ENCODE data around the gene NUDC. TPM values are rescaled to one million over a fixed set of nuclear protein-coding genes. Genes with fewer than 3 reads are reported as not detected.
A peak's percentile ranks its signal among the peaks of the same experiment; 100 is the strongest.

NUDC gene
- total and polyA plus RNA-seq, 2 of the 13 experiments (the other 11 are each of a cell fraction or from before 2014, with no cell fraction given): 34.7 to 104 TPM

DNA sequence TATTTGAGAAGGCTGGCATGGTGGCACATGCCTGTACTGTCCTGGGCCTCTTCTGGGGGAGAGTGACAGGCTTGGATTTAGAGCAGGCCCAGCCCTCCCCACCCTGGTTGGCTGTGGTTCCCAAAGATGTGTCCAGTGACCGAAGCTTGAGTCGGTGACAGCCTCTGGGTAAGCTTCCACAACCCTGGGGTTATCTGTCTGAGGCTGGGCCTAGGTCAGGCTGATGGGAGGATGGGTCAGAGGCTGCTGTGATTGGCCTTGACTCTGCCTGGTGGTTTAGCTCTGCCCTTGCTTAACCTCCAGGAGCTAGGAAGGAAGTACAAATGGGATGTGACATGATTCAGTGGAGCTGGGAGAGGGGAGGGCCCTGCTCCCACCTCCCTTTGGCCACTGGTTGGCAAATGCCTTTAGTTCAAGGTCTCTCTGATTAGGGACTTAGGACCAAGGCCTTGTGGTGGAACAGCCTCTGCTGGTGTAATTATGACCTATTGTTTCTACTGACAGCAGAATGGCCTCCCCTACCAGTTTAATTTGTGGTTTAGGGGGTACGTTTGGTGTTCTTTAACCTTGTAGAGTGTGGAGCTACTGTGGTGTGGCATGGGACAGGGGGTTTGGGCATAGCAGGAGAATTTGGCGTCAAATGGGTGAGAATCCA lies 16.6 kb downstream of the NUDC start (continued):
- TF ChIP-seq NR2F1 (CRISPR knock-in tag; IDR thresholded peaks at IDR 0.05) (peak; percentile 87 to 90), GABPA (IDR thresholded peaks at IDR 0.05; ENCODE audit: low read depth, low read length) (no peak), GABPA (CRISPR knock-in tag; IDR thresholded peaks at IDR 0.05; ENCODE audit: low read depth) (peak; percentile 73), SKI (IDR thresholded peaks at IDR 0.05; ENCODE audit: partially characterized antibody) (peak; percentile 98), JDP2 (CRISPR knock-in tag; IDR thresholded peaks at IDR 0.05; ENCODE audit: borderline replicate concordance) (no peak), RXRB (CRISPR knock-in tag; IDR thresholded peaks at IDR 0.05; ENCODE audit: borderline replicate concordance) (peak; percentile 99), MTA3 (CRISPR knock-in tag; IDR thresholded peaks at IDR 0.05) (no peak), ZNF343 (CRISPR knock-in tag; IDR thresholded peaks at IDR 0.05) (no peak; the same call in 1 of the 2 replicates), ZNF589 (CRISPR knock-in tag; conservative IDR thresholded peaks at IDR 0.05) (no peak), THAP11 (CRISPR knock-in tag; IDR thresholded peaks at IDR 0.05) (peak; percentile 76), TGIF2 (CRISPR knock-in tag; IDR thresholded peaks at IDR 0.05) (peak; percentile 64), ZFP36L1 (CRISPR knock-in tag; IDR thresholded peaks at IDR 0.05) (peak; percentile 74; the same call in 1 of the 2 replicates), ZNF225 (CRISPR knock-in tag; IDR thresholded peaks at IDR 0.05) (no peak), ZFYVE20 (CRISPR knock-in tag; IDR thresholded peaks at IDR 0.05; ENCODE audit: borderline replicate concordance, low read depth) (no peak), ZNF670 (CRISPR knock-in tag; IDR thresholded peaks at IDR 0.05; ENCODE audit: borderline replicate concordance) (no peak), ZNF879 (CRISPR knock-in tag; IDR thresholded peaks at IDR 0.05) (no peak)
- TF ChIP-seq, protein P1, sequence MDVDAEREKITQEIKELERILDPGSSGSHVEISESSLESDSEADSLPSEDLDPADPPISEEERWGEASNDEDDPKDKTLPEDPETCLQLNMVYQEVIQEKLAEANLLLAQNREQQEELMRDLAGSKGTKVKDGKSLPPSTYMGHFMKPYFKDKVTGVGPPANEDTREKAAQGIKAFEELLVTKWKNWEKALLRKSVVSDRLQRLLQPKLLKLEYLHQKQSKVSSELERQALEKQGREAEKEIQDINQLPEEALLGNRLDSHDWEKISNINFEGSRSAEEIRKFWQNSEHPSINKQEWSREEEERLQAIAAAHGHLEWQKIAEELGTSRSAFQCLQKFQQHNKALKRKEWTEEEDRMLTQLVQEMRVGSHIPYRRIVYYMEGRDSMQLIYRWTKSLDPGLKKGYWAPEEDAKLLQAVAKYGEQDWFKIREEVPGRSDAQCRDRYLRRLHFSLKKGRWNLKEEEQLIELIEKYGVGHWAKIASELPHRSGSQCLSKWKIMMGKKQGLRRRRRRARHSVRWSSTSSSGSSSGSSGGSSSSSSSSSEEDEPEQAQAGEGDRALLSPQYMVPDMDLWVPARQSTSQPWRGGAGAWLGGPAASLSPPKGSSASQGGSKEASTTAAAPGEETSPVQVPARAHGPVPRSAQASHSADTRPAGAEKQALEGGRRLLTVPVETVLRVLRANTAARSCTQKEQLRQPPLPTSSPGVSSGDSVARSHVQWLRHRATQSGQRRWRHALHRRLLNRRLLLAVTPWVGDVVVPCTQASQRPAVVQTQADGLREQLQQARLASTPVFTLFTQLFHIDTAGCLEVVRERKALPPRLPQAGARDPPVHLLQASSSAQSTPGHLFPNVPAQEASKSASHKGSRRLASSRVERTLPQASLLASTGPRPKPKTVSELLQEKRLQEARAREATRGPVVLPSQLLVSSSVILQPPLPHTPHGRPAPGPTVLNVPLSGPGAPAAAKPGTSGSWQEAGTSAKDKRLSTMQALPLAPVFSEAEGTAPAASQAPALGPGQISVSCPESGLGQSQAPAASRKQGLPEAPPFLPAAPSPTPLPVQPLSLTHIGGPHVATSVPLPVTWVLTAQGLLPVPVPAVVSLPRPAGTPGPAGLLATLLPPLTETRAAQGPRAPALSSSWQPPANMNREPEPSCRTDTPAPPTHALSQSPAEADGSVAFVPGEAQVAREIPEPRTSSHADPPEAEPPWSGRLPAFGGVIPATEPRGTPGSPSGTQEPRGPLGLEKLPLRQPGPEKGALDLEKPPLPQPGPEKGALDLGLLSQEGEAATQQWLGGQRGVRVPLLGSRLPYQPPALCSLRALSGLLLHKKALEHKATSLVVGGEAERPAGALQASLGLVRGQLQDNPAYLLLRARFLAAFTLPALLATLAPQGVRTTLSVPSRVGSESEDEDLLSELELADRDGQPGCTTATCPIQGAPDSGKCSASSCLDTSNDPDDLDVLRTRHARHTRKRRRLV (CRISPR knock-in tag; IDR thresholded peaks at IDR 0.05): no peak; the same call in 1 of the 2 replicates
- TF ChIP-seq, protein P2, sequence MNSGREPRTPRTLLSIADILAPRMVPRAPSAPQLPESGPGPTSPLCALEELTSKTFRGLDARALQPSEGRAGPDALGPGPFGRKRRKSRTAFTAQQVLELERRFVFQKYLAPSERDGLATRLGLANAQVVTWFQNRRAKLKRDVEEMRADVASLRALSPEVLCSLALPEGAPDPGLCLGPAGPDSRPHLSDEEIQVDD (CRISPR knock-in tag; IDR thresholded peaks at IDR 0.05; ENCODE audit: borderline replicate concordance): no peak
- TF ChIP-seq, protein P3, sequence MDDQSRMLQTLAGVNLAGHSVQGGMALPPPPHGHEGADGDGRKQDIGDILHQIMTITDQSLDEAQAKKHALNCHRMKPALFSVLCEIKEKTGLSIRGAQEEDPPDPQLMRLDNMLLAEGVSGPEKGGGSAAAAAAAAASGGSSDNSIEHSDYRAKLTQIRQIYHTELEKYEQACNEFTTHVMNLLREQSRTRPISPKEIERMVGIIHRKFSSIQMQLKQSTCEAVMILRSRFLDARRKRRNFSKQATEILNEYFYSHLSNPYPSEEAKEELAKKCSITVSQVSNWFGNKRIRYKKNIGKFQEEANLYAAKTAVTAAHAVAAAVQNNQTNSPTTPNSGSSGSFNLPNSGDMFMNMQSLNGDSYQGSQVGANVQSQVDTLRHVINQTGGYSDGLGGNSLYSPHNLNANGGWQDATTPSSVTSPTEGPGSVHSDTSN (CRISPR knock-in tag; IDR thresholded peaks at IDR 0.05; ENCODE audit: borderline replicate concordance): no peak
- TF ChIP-seq, protein P4, sequence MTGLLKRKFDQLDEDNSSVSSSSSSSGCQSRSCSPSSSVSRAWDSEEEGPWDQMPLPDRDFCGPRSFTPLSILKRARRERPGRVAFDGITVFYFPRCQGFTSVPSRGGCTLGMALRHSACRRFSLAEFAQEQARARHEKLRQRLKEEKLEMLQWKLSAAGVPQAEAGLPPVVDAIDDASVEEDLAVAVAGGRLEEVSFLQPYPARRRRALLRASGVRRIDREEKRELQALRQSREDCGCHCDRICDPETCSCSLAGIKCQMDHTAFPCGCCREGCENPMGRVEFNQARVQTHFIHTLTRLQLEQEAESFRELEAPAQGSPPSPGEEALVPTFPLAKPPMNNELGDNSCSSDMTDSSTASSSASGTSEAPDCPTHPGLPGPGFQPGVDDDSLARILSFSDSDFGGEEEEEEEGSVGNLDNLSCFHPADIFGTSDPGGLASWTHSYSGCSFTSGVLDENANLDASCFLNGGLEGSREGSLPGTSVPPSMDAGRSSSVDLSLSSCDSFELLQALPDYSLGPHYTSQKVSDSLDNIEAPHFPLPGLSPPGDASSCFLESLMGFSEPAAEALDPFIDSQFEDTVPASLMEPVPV (CRISPR knock-in tag; IDR thresholded peaks at IDR 0.05): peak; percentile 87
- TF ChIP-seq, protein P5, sequence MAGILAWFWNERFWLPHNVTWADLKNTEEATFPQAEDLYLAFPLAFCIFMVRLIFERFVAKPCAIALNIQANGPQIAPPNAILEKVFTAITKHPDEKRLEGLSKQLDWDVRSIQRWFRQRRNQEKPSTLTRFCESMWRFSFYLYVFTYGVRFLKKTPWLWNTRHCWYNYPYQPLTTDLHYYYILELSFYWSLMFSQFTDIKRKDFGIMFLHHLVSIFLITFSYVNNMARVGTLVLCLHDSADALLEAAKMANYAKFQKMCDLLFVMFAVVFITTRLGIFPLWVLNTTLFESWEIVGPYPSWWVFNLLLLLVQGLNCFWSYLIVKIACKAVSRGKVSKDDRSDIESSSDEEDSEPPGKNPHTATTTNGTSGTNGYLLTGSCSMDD (CRISPR knock-in tag; IDR thresholded peaks at IDR 0.05): no peak

Measured in HepG2 (cell line).